GM21786 (cell line): ENCODE results near the gene AP2M1.
"Not testable (repeated sequence)": the region's sequence is repeated elsewhere in the genome, so short reads cannot be mapped to it uniquely, and the experiment has no call there.

Experiments
- ATAC-seq: cut with Tn5 transposase; IDR thresholded peaks from one replicate; pipeline ENCODE4 v1.9.1; 2021; ENCODE audit not compliant: unreplicated experiment

AP2M1 gene

GRCh38 chr3:184174646-184175492, at the start of gene AP2M1:
Gene AP2M1 (plus strand): TSS chr3:184174855. CDS start chr3:184176994, 2,139 bp downstream.
- peak; percentile 98 for ATAC-seq

GRCh38 chr3:184126006-184126405, 48.6 kb upstream of the AP2M1 start:
- ATAC-seq, result no peak

GRCh38 chr3:184129012-184129411, 45.6 kb upstream of the AP2M1 start:
- no peak for ATAC-seq

- no peak for ATAC-seq
These were observed 41.7 kb upstream of the AP2M1 start for GRCh38 chr3:184132945-184133344.

- peak; percentile 32 for ATAC-seq
These were observed 40.6 kb upstream of the AP2M1 start for GRCh38 chr3:184133840-184134745.

- ATAC-seq, result peak; percentile 15
These were observed 39.9 kb upstream of the AP2M1 start for GRCh38 chr3:184134746-184135148.

GRCh38 chr3:184135149-184135910, 39.3 kb upstream of the AP2M1 start, which contains the start of gene EIF2B5:
Gene EIF2B5 (plus strand): TSS chr3:184135358. CDS start chr3:184135386, 28 bp downstream.
- ATAC-seq, result peak; percentile 90

- ATAC-seq, result no peak
These were observed 38.8 kb upstream of the AP2M1 start for GRCh38 chr3:184135911-184136260.

- no peak for ATAC-seq
These were observed 34.2 kb upstream of the AP2M1 start for GRCh38 chr3:184140436-184140835.

GRCh38 chr3:184142199-184142598, 32.5 kb upstream of the AP2M1 start:
- ATAC-seq, result no peak

GRCh38 chr3:184143327-184143726, 31.3 kb upstream of the AP2M1 start:
- ATAC-seq, result no peak

- no peak for ATAC-seq
These were observed 30.1 kb upstream of the AP2M1 start for GRCh38 chr3:184144505-184144904.

GRCh38 chr3:184145111-184145524, 29.5 kb upstream of the AP2M1 start:
- ATAC-seq, result peak; percentile 52

- ATAC-seq, result no peak
These were observed 28.8 kb upstream of the AP2M1 start for GRCh38 chr3:184145751-184146270.

GRCh38 chr3:184148076-184148475, 26.6 kb upstream of the AP2M1 start:
- ATAC-seq, result no peak

GRCh38 chr3:184149123-184149522, 25.5 kb upstream of the AP2M1 start:
- ATAC-seq, result no peak

GRCh38 chr3:184149770-184150169, 24.9 kb upstream of the AP2M1 start:
- ATAC-seq, result not testable (repeated sequence)

GRCh38 chr3:184154885-184155643, 19.6 kb upstream of the AP2M1 start, which contains the start of gene DVL3:
Gene DVL3 (plus strand): TSS chr3:184155377. CDS start chr3:184155636, 259 bp downstream.
- ATAC-seq, result peak; percentile 80

GRCh38 chr3:184155644-184156521, 18.8 kb upstream of the AP2M1 start:
- peak; percentile 19 for ATAC-seq
